ENCODE data around the gene SLC39A11. TPM values are rescaled to one million over a fixed set of nuclear protein-coding genes. Genes with fewer than 3 reads are reported as not detected.

SLC39A11 gene
- total and polyA plus RNA-seq, 2 of the 13 experiments (the other 11 are each of a cell fraction or from before 2014, with no cell fraction given), result 17.2 to 31.5 TPM

DNA sequence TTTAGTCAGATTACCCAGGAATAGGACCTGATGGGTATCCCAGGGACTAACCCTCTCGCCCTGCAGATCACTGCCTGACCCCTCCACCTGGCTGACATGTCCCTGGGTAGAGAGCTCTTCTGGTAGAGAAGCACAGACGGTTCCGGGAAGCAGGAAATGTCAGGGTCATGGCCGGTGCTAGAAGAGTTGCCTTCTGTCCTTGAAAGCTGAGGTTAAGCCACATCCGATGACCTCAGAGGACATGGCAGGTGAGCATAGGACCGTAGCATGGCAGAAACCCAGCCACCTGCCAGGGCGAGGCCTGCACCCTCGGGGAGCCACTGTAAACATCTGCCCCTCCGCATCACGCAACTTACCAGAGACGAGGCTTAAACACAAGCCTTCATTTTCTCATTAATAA is 488.0 kb downstream of the SLC39A11 start (continued):
- TF ChIP-seq ZNF781 (CRISPR knock-in tag; IDR thresholded peaks at IDR 0.05; ENCODE audit: borderline replicate concordance, not compliant biosample characterization) (no peak), ZNF333 (CRISPR knock-in tag; IDR thresholded peaks at IDR 0.05; ENCODE audit: borderline replicate concordance) (no peak), ZNF629 (CRISPR knock-in tag; conservative IDR thresholded peaks at IDR 0.05) (no peak), BHLHE40 (IDR thresholded peaks at IDR 0.05; ENCODE audit: low read length) (0 out of 2 replicates have a peak, but pooled peaks have one; percentile 27), TBX2 (CRISPR knock-in tag; IDR thresholded peaks at IDR 0.05; ENCODE audit: borderline replicate concordance) (peak; percentile 82), SIN3A (IDR thresholded peaks at IDR 0.05; ENCODE audit: borderline replicate concordance, low read depth, low read length) (no peak; the same call in 1 of the 2 replicates), MEIS2 (CRISPR knock-in tag; IDR thresholded peaks at IDR 0.05) (peak; percentile 50; the same call in 1 of the 2 replicates), ATF7-NPFF (CRISPR knock-in tag; IDR thresholded peaks at IDR 0.05; ENCODE audit: low read depth) (no peak), ZNF432 (CRISPR knock-in tag; IDR thresholded peaks at IDR 0.05; ENCODE audit: borderline replicate concordance) (no peak), YY1 (IDR thresholded peaks at IDR 0.05; ENCODE audit: insufficient read depth, insufficient replicate concordance, low read depth, low read length) (peak; percentile 39), FOXP1 (IDR thresholded peaks at IDR 0.05) (no peak), FOXP1 (CRISPR knock-in tag; IDR thresholded peaks at IDR 0.05) (peak; percentile 63), JUND (CRISPR knock-in tag; IDR thresholded peaks at IDR 0.05) (no peak), ZNF570 (CRISPR knock-in tag; IDR thresholded peaks at IDR 0.05; ENCODE audit: borderline replicate concordance) (no peak), ARHGAP35 (CRISPR knock-in tag; IDR thresholded peaks at IDR 0.05; ENCODE audit: borderline replicate concordance) (no peak), KLF9 (CRISPR knock-in tag; IDR thresholded peaks at IDR 0.05; ENCODE audit: low read depth) (no peak), ZFP36L2 (CRISPR knock-in tag; IDR thresholded peaks at IDR 0.05) (no peak), STAG1 (CRISPR knock-in tag; IDR thresholded peaks at IDR 0.05) (0 out of 2 replicates have a peak, but pooled peaks have one; percentile 17), ZNF572 (CRISPR knock-in tag; IDR thresholded peaks at IDR 0.05) (no peak), ZNF430 (CRISPR knock-in tag; IDR thresholded peaks at IDR 0.05) (no peak)
- TF ChIP-seq, protein P1, sequence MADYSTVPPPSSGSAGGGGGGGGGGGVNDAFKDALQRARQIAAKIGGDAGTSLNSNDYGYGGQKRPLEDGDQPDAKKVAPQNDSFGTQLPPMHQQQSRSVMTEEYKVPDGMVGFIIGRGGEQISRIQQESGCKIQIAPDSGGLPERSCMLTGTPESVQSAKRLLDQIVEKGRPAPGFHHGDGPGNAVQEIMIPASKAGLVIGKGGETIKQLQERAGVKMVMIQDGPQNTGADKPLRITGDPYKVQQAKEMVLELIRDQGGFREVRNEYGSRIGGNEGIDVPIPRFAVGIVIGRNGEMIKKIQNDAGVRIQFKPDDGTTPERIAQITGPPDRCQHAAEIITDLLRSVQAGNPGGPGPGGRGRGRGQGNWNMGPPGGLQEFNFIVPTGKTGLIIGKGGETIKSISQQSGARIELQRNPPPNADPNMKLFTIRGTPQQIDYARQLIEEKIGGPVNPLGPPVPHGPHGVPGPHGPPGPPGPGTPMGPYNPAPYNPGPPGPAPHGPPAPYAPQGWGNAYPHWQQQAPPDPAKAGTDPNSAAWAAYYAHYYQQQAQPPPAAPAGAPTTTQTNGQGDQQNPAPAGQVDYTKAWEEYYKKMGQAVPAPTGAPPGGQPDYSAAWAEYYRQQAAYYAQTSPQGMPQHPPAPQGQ (CRISPR knock-in tag; IDR thresholded peaks at IDR 0.05; ENCODE audit: borderline replicate concordance), result no peak
- TF ChIP-seq, protein P2, sequence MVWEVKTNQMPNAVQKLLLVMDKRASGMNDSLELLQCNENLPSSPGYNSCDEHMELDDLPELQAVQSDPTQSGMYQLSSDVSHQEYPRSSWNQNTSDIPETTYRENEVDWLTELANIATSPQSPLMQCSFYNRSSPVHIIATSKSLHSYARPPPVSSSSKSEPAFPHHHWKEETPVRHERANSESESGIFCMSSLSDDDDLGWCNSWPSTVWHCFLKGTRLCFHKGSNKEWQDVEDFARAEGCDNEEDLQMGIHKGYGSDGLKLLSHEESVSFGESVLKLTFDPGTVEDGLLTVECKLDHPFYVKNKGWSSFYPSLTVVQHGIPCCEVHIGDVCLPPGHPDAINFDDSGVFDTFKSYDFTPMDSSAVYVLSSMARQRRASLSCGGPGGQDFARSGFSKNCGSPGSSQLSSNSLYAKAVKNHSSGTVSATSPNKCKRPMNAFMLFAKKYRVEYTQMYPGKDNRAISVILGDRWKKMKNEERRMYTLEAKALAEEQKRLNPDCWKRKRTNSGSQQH (CRISPR knock-in tag; IDR thresholded peaks at IDR 0.05; ENCODE audit: low read depth), result peak; percentile 41; the same call in 1 of the 2 replicates
- TF ChIP-seq, protein P3, sequence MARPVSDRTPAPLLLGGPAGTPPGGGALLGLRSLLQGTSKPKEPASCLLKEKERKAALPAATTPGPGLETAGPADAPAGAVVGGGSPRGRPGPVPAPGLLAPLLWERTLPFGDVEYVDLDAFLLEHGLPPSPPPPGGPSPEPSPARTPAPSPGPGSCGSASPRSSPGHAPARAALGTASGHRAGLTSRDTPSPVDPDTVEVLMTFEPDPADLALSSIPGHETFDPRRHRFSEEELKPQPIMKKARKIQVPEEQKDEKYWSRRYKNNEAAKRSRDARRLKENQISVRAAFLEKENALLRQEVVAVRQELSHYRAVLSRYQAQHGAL (CRISPR knock-in tag; IDR thresholded peaks at IDR 0.05; ENCODE audit: not compliant biosample characterization), result no peak
- TF ChIP-seq, protein P4, sequence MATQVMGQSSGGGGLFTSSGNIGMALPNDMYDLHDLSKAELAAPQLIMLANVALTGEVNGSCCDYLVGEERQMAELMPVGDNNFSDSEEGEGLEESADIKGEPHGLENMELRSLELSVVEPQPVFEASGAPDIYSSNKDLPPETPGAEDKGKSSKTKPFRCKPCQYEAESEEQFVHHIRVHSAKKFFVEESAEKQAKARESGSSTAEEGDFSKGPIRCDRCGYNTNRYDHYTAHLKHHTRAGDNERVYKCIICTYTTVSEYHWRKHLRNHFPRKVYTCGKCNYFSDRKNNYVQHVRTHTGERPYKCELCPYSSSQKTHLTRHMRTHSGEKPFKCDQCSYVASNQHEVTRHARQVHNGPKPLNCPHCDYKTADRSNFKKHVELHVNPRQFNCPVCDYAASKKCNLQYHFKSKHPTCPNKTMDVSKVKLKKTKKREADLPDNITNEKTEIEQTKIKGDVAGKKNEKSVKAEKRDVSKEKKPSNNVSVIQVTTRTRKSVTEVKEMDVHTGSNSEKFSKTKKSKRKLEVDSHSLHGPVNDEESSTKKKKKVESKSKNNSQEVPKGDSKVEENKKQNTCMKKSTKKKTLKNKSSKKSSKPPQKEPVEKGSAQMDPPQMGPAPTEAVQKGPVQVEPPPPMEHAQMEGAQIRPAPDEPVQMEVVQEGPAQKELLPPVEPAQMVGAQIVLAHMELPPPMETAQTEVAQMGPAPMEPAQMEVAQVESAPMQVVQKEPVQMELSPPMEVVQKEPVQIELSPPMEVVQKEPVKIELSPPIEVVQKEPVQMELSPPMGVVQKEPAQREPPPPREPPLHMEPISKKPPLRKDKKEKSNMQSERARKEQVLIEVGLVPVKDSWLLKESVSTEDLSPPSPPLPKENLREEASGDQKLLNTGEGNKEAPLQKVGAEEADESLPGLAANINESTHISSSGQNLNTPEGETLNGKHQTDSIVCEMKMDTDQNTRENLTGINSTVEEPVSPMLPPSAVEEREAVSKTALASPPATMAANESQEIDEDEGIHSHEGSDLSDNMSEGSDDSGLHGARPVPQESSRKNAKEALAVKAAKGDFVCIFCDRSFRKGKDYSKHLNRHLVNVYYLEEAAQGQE (IDR thresholded peaks at IDR 0.05; ENCODE audit: borderline replicate concordance in 1 of 2, low read depth in 1 of 2, low read length in 2 of 2), result no peak

Measured in HepG2 (cell line).